GM12878 (cell line): ENCODE results near the gene AP3D1. TPM values are rescaled to one million over a fixed set of nuclear protein-coding genes. Genes with fewer than 3 reads are reported as not detected.

ENCODE experiments used
- ATAC-seq: fragments of 200-7000 bp; cut with Tn5 transposase; 3 replicates; pipeline ENCODE4 v1.9.1; 2020; ENCODE audit warnings: mild to moderate bottlenecking, moderate library complexity
- BruUV-seq: library from RNA; stranded (reverse); fragments of 400-500 nt; replicated peaks from 2 replicates; lab custom pipeline; 2021; lab: Mats Ljungman, UMichigan
- CTCF ChIA-PET: fragments of 300-600 bp; sonication (Branson Sonifier 250); formaldehyde crosslinking; extraction: SDS; loops from one replicate; lab custom pipeline; 2021; ENCODE audit warnings: inconsistent platforms; lab: Yijun Ruan, JAX
- POLR2A ChIA-PET: fragments of 350-600 bp; formaldehyde crosslinking; extraction: SDS; loops from one replicate; lab custom pipeline; 2021; ENCODE audit warnings: inconsistent platforms; lab: Charles Lee
- RAD21 ChIA-PET: fragments of 300-600 bp; sonication (Branson Sonifier 250); formaldehyde crosslinking; loops from one replicate; lab custom pipeline; 2023; ENCODE audit warnings: antibody characterized with exemption; ENCODE audit not compliant: unreplicated experiment; lab: Charles Lee
- SMC1A ChIA-PET: fragments of 300-600 bp; sonication (Branson Sonifier 250); formaldehyde crosslinking; loops from one replicate; lab custom pipeline; 2023; ENCODE audit not compliant: unreplicated experiment, uncharacterized antibody; lab: Charles Lee
- DNase-seq: peaks from one replicate; pipeline ENCODE4 v3.0.0-alpha.2; 2011; ENCODE audit warnings: low read depth, low spot score
- FAIRE-seq: peaks from 3 replicates; lab custom pipeline; 2011; peaks lifted over from hg19 to GRCh38; lab: Jason Lieb, UNC
- H2AFZ ChIP-seq: 2 replicates; pipeline ENCODE4 v1.6.0; 2011; ENCODE audit warnings: low read depth, low read length, control low read depth; ENCODE audit not compliant: control insufficient read depth
- H3K27ac ChIP-seq: 2 replicates; pipeline ENCODE4 v1.5.1; 2011; ENCODE audit warnings: control low read depth; ENCODE audit not compliant: control insufficient read depth, insufficient read depth
- H3K27me3 ChIP-seq, 2 experiments: replicated peaks in 1 of 2; 2 replicates each; pipeline versions ENCODE4 v1.6.0 to v1.6.1; 2011; ENCODE audit warnings: low read length in 1 of 2; ENCODE audit not compliant: control insufficient read depth in 2 of 2, insufficient read depth in 2 of 2
- H3K36me3 ChIP-seq, 2 experiments: 2 replicates each; pipeline ENCODE4 v1.5.1; 2011; ENCODE audit warnings: low read length in 1 of 2; ENCODE audit not compliant: control insufficient read depth in 2 of 2, insufficient read depth in 2 of 2
- H3K4me1 ChIP-seq: 2 replicates; pipeline ENCODE4 v1.6.1; 2011; ENCODE audit warnings: mild to moderate bottlenecking, low read length, moderate library complexity, mixed read lengths; ENCODE audit not compliant: control insufficient read depth, insufficient read depth
- H3K4me2 ChIP-seq: 2 replicates; pipeline ENCODE4 v1.6.0; 2011; ENCODE audit warnings: control low read depth; ENCODE audit not compliant: control insufficient read depth, insufficient read depth
- H3K4me3 ChIP-seq: fragments of 200-600 bp; sonication (generic); 2 replicates; pipeline ENCODE4 v1.5.1; 2016
- H3K79me2 ChIP-seq: 2 replicates; pipeline ENCODE4 v1.6.0; 2011; ENCODE audit warnings: low read length; ENCODE audit not compliant: control insufficient read depth, insufficient read depth
- H3K9ac ChIP-seq: 2 replicates; pipeline ENCODE4 v1.8.0; 2011; ENCODE audit warnings: low read length, control low read depth, mixed read lengths; ENCODE audit not compliant: control insufficient read depth, insufficient read depth
- H3K9me3 ChIP-seq: replicated peaks from 3 replicates; pipeline ENCODE4 v1.5.1; 2011; ENCODE audit warnings: mild to moderate bottlenecking, low read length; ENCODE audit not compliant: control insufficient read depth, insufficient read depth
- H4K20me1 ChIP-seq: 2 replicates; pipeline ENCODE4 v1.6.0; 2011; ENCODE audit not compliant: control insufficient read depth, insufficient read depth
- CEBPB ChIP-seq, 2 experiments: fragments of 150-350 bp in 1 of 2; IDR thresholded peaks; 2 replicates each; pipeline ENCODE4 v1.6.1; 2012 to 2014; ENCODE audit warnings: low read depth in 2 of 2, low read length in 2 of 2, borderline replicate concordance in 1 of 2, inconsistent platforms in 1 of 2
- IRF4 ChIP-seq: IDR thresholded peaks from 2 replicates; pipeline ENCODE4 v1.6.1; 2011; ENCODE audit warnings: low read depth, low read length
- NR2F1 ChIP-seq: fragments of 450-650 bp; conservative IDR thresholded peaks from 2 replicates; pipeline ENCODE4 v1.6.1; 2017; ENCODE audit warnings: mild to moderate bottlenecking
- NRF1 ChIP-seq: conservative IDR thresholded peaks from 2 replicates; pipeline ENCODE4 v1.6.1; 2011; ENCODE audit warnings: mild to moderate bottlenecking, low read depth, low read length, improper control_type of control experiment
- RAD21 ChIP-seq: IDR thresholded peaks from 2 replicates; pipeline ENCODE4 v1.6.1; 2011; ENCODE audit warnings: mild to moderate bottlenecking, low read depth, low read length, moderate library complexity; ENCODE audit not compliant: insufficient read depth
- SRF ChIP-seq, 2 experiments: IDR thresholded peaks; 2 replicates each; pipeline ENCODE4 v1.6.1; 2011; ENCODE audit warnings: low read depth in 2 of 2, low read length in 2 of 2, mild to moderate bottlenecking in 1 of 2, moderate library complexity in 1 of 2
- TAF1 ChIP-seq: IDR thresholded peaks from 2 replicates; pipeline ENCODE4 v1.6.1; 2011; ENCODE audit warnings: mild to moderate bottlenecking, low read depth, low read length, borderline replicate concordance
- TARDBP ChIP-seq: IDR thresholded peaks from 2 replicates; pipeline ENCODE4 v1.6.1; 2016; ENCODE audit warnings: borderline replicate concordance
- ZNF207 ChIP-seq: fragments of 450-650 bp; IDR thresholded peaks from 2 replicates; pipeline ENCODE4 v1.6.1; 2014; ENCODE audit warnings: antibody characterized with exemption, mild to moderate bottlenecking, borderline replicate concordance
- ZNF24 ChIP-seq: fragments of 450-650 bp; IDR thresholded peaks from 2 replicates; pipeline ENCODE4 v1.6.1; 2017; ENCODE audit warnings: antibody characterized with exemption, mild to moderate bottlenecking
- ZNF274 ChIP-seq: IDR thresholded peaks from one replicate; pipeline ENCODE4 v1.8.0; 2011; ENCODE audit not compliant: insufficient read length, insufficient read depth
- ZNF384 ChIP-seq: IDR thresholded peaks from 2 replicates; pipeline ENCODE4 v1.6.1; 2012; ENCODE audit warnings: low read depth, mild to moderate bottlenecking, low read length, improper control_type of control experiment, borderline replicate concordance
- WGBS: methylation state at CpG from one replicate; pipeline ENCODE4 v1.1.6; 2016; ENCODE audit warnings: low lambda C conversion rate; ENCODE audit not compliant: insufficient replicate concordance, insufficient coverage; ENCODE audit errors: missing lambda C conversion rate; 5-methylcytosine and 5-hydroxymethylcytosine counted together
- in situ Hi-C: fragments of 300-500 bp; cut with MboI; formaldehyde crosslinking; loops from 9 replicates; pipeline ENCODE4 v1.14.3; 2018; ENCODE audit warnings: mixed read lengths
- intact Hi-C: fragments of 100-400 bp; cut with micrococcal nuclease; formaldehyde crosslinking; loops from one replicate; pipeline ENCODE4 v1.14.2; 2022; ENCODE audit not compliant: unreplicated experiment
- polyA plus RNA-seq, 11 experiments: library from polyadenylated mRNA; depleted of rRNA in 4 of 11; unstranded in 6 of 11; stranded (reverse) in 5 of 11; fragments of >200 nt; fragmentation: Nextera tagmentation in 4 of 11; fragmentation: Illumina TruSeq in 1 of 11; extraction: Ambion mirVana in 4 of 11; extraction: Trizol in 1 of 11; gene quantifications; 1 replicate in 1 of 11; 2 replicates in 10 of 11; pipeline versions ENCODE4 v1.2.1 to v1.2.3, GENCODE V29; 2011 to 2016; ENCODE audit warnings: inconsistent platforms in 2 of 11, missing spikeins in 2 of 11, low read depth in 1 of 11
- total RNA-seq, 4 experiments: library from RNA; depleted of rRNA in 3 of 4; stranded (reverse); fragments of >200 nt in 3 of 4; fragmentation: Illumina TruSeq in 1 of 4; extraction: Trizol in 1 of 4; gene quantifications; 2 replicates each; pipeline versions ENCODE4 v1.2.1 to v1.2.3, GENCODE V29; 2013 to 2021
- TF ChIP-seq, protein P1 (sequence below): fragments of 450-650 bp; conservative IDR thresholded peaks from 2 replicates; pipeline ENCODE4 v1.6.1; 2017; ENCODE audit warnings: mild to moderate bottlenecking, moderate library complexity
- TF ChIP-seq, protein P2 (sequence below): fragments of 450-650 bp; formaldehyde crosslinking; IDR thresholded peaks from 2 replicates; pipeline ENCODE4 v1.4.0; 2020; ENCODE audit warnings: mild to moderate bottlenecking, moderate library complexity
- TF ChIP-seq, protein P3 (sequence below), 3 experiments: IDR thresholded peaks in 2 of 3; conservative IDR thresholded peaks in 1 of 3; 2 replicates each; pipeline ENCODE4 v1.5.1; 2011; ENCODE audit warnings: low read depth in 3 of 3, low read length in 3 of 3, mild to moderate bottlenecking in 3 of 3, control low read depth in 2 of 3, moderate library complexity in 2 of 3, inconsistent platforms in 1 of 3, mixed read lengths in 1 of 3; ENCODE audit not compliant: control insufficient read depth in 2 of 3, insufficient read depth in 1 of 3; ENCODE audit errors: extremely low read depth in 1 of 3

AP3D1 gene
- total and polyA plus RNA-seq, 10 of the 15 experiments (the other 5 are each of a cell fraction or from before 2014, with no cell fraction given): 1.5 to 108 (median 59.1) TPM

DNA sequence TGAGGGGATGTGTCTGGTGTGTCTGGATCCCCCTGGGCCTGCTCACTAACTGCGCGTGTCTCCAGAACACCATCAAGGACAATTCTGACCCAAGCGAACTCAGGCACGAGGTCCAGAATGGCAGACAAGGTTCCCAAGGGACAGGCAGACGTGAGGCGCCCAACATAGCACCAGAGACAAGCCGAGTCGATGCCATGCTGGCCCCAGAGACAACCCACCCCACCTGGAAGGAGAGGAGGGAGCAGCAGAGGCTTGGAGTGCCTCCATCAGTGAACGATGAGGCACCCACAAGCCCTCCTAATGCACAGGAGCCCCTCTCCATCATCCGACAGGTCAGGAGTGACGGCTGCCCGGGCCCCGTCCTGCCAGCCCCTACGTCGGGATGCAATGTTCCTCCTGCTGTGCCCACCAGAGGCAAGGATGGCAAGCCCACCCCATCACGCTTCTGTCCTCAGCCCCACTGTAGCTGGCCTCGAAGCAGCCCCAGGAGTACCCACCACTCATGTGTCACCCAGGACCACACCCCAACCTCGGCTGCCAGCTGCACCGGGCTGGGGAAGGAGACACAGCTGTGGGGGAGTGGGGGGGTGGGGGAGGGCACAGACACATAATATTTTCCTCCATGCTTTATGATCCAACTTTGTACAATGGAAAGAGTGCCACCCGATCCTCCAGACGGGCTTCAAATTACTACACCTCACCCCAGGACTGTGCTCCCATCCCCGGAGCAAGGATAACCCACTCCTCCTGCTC is 11.8 kb downstream of the AP3D1 start:
- H3K79me2 ChIP-seq: peaks cover 41% of the 10 kb centered on the region
- 83% methylated on average over 18 of the region's 22 CpGs for WGBS
- RAD21 ChIA-PET: no interaction called here
- H3K27ac ChIP-seq: no peak overlapping the region
- H3K9ac ChIP-seq: no peak overlapping the region
- H3K4me1 ChIP-seq: no peaks in the 10 kb centered on the region
- intact Hi-C loops (no loop called here), in situ Hi-C loops (no loop called here)
- H4K20me1 ChIP-seq: no peaks in the 10 kb centered on the region
- SMC1A ChIA-PET: no interaction called here
- no peaks in the 10 kb centered on the region for H3K9me3 ChIP-seq
- POLR2A ChIA-PET: interaction anchor here (0.6 kb wide), 1 partner anchor 262 kb away, joined by 3 read pairs; no protein-coding TSS in a partner anchor
- peaks cover 23 to 27% of the 10 kb centered on the region in 2 experiments for H3K36me3 ChIP-seq
- H3K27me3 ChIP-seq: no peaks in the 10 kb centered on the region
- ATAC-seq: no peak
- no peak for FAIRE-seq
- no peak overlapping the region for H3K4me2 ChIP-seq
- CTCF ChIA-PET: no interaction called here
- H2AFZ ChIP-seq: no peak overlapping the region
- TF ChIP-seq RAD21: no peak
- TF ChIP-seq IRF4: no peak
- no peak for TF ChIP-seq ZNF24
- TF ChIP-seq ZNF384: no peak
- TF ChIP-seq, protein P1, sequence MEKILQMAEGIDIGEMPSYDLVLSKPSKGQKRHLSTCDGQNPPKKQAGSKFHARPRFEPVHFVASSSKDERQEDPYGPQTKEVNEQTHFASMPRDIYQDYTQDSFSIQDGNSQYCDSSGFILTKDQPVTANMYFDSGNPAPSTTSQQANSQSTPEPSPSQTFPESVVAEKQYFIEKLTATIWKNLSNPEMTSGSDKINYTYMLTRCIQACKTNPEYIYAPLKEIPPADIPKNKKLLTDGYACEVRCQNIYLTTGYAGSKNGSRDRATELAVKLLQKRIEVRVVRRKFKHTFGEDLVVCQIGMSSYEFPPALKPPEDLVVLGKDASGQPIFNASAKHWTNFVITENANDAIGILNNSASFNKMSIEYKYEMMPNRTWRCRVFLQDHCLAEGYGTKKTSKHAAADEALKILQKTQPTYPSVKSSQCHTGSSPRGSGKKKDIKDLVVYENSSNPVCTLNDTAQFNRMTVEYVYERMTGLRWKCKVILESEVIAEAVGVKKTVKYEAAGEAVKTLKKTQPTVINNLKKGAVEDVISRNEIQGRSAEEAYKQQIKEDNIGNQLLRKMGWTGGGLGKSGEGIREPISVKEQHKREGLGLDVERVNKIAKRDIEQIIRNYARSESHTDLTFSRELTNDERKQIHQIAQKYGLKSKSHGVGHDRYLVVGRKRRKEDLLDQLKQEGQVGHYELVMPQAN: no peak
- no peak for TF ChIP-seq NRF1
- no peak for TF ChIP-seq TARDBP
- TF ChIP-seq ZNF207: no peak
- no peak for TF ChIP-seq CEBPB (IDR thresholded peaks at IDR 0.05; ENCODE audit: borderline replicate concordance in 1 of 2, low read depth in 2 of 2, low read length in 2 of 2)
- TF ChIP-seq ZNF274: no peak
- TF ChIP-seq, protein P2, sequence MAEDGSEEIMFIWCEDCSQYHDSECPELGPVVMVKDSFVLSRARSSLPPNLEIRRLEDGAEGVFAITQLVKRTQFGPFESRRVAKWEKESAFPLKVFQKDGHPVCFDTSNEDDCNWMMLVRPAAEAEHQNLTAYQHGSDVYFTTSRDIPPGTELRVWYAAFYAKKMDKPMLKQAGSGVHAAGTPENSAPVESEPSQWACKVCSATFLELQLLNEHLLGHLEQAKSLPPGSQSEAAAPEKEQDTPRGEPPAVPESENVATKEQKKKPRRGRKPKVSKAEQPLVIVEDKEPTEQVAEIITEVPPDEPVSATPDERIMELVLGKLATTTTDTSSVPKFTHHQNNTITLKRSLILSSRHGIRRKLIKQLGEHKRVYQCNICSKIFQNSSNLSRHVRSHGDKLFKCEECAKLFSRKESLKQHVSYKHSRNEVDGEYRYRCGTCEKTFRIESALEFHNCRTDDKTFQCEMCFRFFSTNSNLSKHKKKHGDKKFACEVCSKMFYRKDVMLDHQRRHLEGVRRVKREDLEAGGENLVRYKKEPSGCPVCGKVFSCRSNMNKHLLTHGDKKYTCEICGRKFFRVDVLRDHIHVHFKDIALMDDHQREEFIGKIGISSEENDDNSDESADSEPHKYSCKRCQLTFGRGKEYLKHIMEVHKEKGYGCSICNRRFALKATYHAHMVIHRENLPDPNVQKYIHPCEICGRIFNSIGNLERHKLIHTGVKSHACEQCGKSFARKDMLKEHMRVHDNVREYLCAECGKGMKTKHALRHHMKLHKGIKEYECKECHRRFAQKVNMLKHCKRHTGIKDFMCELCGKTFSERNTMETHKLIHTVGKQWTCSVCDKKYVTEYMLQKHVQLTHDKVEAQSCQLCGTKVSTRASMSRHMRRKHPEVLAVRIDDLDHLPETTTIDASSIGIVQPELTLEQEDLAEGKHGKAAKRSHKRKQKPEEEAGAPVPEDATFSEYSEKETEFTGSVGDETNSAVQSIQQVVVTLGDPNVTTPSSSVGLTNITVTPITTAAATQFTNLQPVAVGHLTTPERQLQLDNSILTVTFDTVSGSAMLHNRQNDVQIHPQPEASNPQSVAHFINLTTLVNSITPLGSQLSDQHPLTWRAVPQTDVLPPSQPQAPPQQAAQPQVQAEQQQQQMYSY (CRISPR knock-in tag): no peak
- no peak for TF ChIP-seq NR2F1
- no peak for TF ChIP-seq SRF (IDR thresholded peaks at IDR 0.05; ENCODE audit: low read depth in 2 of 2, low read length in 2 of 2)
- no peak for TF ChIP-seq TAF1
- TF ChIP-seq, protein P3, sequence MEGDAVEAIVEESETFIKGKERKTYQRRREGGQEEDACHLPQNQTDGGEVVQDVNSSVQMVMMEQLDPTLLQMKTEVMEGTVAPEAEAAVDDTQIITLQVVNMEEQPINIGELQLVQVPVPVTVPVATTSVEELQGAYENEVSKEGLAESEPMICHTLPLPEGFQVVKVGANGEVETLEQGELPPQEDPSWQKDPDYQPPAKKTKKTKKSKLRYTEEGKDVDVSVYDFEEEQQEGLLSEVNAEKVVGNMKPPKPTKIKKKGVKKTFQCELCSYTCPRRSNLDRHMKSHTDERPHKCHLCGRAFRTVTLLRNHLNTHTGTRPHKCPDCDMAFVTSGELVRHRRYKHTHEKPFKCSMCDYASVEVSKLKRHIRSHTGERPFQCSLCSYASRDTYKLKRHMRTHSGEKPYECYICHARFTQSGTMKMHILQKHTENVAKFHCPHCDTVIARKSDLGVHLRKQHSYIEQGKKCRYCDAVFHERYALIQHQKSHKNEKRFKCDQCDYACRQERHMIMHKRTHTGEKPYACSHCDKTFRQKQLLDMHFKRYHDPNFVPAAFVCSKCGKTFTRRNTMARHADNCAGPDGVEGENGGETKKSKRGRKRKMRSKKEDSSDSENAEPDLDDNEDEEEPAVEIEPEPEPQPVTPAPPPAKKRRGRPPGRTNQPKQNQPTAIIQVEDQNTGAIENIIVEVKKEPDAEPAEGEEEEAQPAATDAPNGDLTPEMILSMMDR (IDR thresholded peaks at IDR 0.05 in 2 of 3, conservative IDR thresholded peaks at IDR 0.05 in 1 of 3; ENCODE audit: control insufficient read depth in 2 of 3, extremely low read depth in 1 of 3, insufficient read depth in 1 of 3, low read depth in 3 of 3, low read length in 3 of 3): no peak
- no peak overlapping the region for H3K4me3 ChIP-seq
- no TSS peak for BruUV-seq
- no peak for DNase-seq
